ENCODE results near the gene ITPRID1. TPM values are rescaled to one million over a fixed set of nuclear protein-coding genes. Genes with fewer than 3 reads are reported as not detected.

ITPRID1 gene
- total and polyA plus RNA-seq, 7 donors, result 0.60 to 0.71 TPM; not detected in 5

DNA sequence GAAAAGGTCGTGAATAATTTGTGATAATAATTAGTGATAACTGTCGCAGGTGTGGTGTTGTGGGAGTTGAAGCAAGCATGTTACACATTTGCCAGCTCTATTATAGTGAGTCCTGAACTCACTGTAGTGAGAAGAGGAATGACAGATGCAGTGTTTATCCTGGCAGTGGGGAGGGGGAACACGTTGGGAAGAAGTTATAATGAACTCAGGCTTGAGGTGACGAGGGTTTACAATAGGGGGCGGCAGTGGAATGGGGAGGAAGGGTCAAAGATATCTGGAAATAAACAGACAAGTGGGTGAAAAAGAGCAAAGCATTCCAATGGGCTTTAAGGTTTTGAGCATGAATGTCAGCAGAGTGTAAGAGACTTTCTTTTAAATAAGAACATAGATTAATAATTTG is 49.6 kb downstream of the ITPRID1 start:
- H3K9me3 ChIP-seq, result no peaks in the 10 kb centered on the region
- no peaks in the 10 kb centered on the region for H3K27me3 ChIP-seq
- H3K4me3 ChIP-seq, result no peak overlapping the region
- WGBS, 2 donors, result 51 to 63% methylated on average over 5 of the region's 5 CpGs
- no peak for DNase-seq
- intact Hi-C loops (cut with DNase I), result no loop called here
- no peaks in the 10 kb centered on the region for H3K4me1 ChIP-seq
- no peaks in the 10 kb centered on the region for H3K36me3 ChIP-seq
- no peak for TF ChIP-seq CTCF (IDR thresholded peaks at IDR 0.05)
- TF ChIP-seq POLR2A (IDR thresholded peaks at IDR 0.05), result no peak
- TF ChIP-seq EP300 (IDR thresholded peaks at IDR 0.05), result no peak
- no peak for TF ChIP-seq POLR2AphosphoS5 (IDR thresholded peaks at IDR 0.05)
- H3K27ac ChIP-seq, result no peak overlapping the region

- Histone ChIP-seq H3K4me3 (no peak overlapping the region), H3K9me3 (no peaks in the 10 kb centered on the region), H3K4me1 (no peaks in the 10 kb centered on the region), H3K36me3 (no peaks in the 10 kb centered on the region), H3K27me3 (no peaks in the 10 kb centered on the region), H3K27ac (no peak overlapping the region)
- DNase-seq, result no peak
- WGBS, 2 donors, result 79 to 82% methylated on average over 3 of the region's 3 CpGs
- intact Hi-C loops (cut with DNase I), result no loop called here
- TF ChIP-seq CTCF (IDR thresholded peaks at IDR 0.05) (no peak), POLR2AphosphoS5 (IDR thresholded peaks at IDR 0.05) (no peak), EP300 (IDR thresholded peaks at IDR 0.05) (no peak), POLR2A (IDR thresholded peaks at IDR 0.05) (no peak)
Measured at GRCh38 chr7:31563951-31564350, 50.1 kb downstream of the ITPRID1 start.

GRCh38 chr7:31564661-31565060 is 50.8 kb downstream of the ITPRID1 start:
- TF ChIP-seq EP300 (IDR thresholded peaks at IDR 0.05) (no peak), CTCF (IDR thresholded peaks at IDR 0.05) (no peak), POLR2AphosphoS5 (IDR thresholded peaks at IDR 0.05) (no peak), POLR2A (IDR thresholded peaks at IDR 0.05) (no peak)
- 67 to 78% methylated on average over 5 of the region's 5 CpGs for WGBS, 2 donors
- Histone ChIP-seq H3K36me3 (no peaks in the 10 kb centered on the region), H3K27ac (no peak overlapping the region), H3K9me3 (no peaks in the 10 kb centered on the region), H3K4me1 (no peaks in the 10 kb centered on the region), H3K4me3 (no peak overlapping the region), H3K27me3 (no peaks in the 10 kb centered on the region)
- no peak for DNase-seq
- intact Hi-C loops (cut with DNase I), result no loop called here

- no peaks in the 10 kb centered on the region for H3K27me3 ChIP-seq
- H3K36me3 ChIP-seq, result no peaks in the 10 kb centered on the region
- WGBS, 2 donors, result 87 to 90% methylated on average over 4 of the region's 4 CpGs
- H3K4me1 ChIP-seq, result no peaks in the 10 kb centered on the region
- H3K9me3 ChIP-seq, result no peaks in the 10 kb centered on the region
- H3K27ac ChIP-seq, result no peak overlapping the region
- TF ChIP-seq EP300 (IDR thresholded peaks at IDR 0.05) (no peak), POLR2AphosphoS5 (IDR thresholded peaks at IDR 0.05) (no peak), CTCF (IDR thresholded peaks at IDR 0.05) (no peak), POLR2A (IDR thresholded peaks at IDR 0.05) (no peak)
- DNase-seq, result no peak
- no peak overlapping the region for H3K4me3 ChIP-seq
- intact Hi-C loops (cut with DNase I), result no loop called here
Measured at GRCh38 chr7:31569528-31569927, 55.6 kb downstream of the ITPRID1 start.

DNA sequence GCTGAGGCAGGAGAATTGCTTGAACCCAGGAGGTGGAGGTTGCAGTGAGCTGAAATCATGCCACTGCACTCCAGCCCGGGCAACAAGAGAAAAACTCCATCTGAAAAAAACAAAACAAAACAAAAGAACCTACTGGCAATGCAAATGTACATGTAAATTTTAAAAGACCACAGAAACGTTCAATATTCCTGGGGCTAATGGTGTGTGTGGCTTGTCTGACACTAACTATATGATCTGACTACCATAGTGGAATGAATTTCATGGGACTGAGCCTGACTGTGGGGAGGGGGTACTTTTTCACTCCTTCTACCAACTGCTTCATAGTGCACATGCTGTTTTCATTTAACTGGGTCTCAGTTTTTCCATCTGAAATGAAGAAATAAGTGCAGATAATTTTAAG is 69.6 kb downstream of the ITPRID1 start:
- intact Hi-C loops (cut with DNase I), result no loop called here
- H3K27me3 ChIP-seq, result no peaks in the 10 kb centered on the region
- H3K27ac ChIP-seq, result no peak overlapping the region
- WGBS, 2 donors, result 67% methylated on average over 2 of the region's 2 CpGs
- no peaks in the 10 kb centered on the region for H3K9me3 ChIP-seq
- no peaks in the 10 kb centered on the region for H3K4me1 ChIP-seq
- H3K4me3 ChIP-seq, result no peak overlapping the region
- TF ChIP-seq CTCF (IDR thresholded peaks at IDR 0.05) (no peak), POLR2A (IDR thresholded peaks at IDR 0.05) (no peak), EP300 (IDR thresholded peaks at IDR 0.05) (no peak), POLR2AphosphoS5 (IDR thresholded peaks at IDR 0.05) (no peak)
- no peak for DNase-seq
- no peaks in the 10 kb centered on the region for H3K36me3 ChIP-seq
